ENCODE data around the gene ABCA7. TPM values are rescaled to one million over a fixed set of nuclear protein-coding genes. Genes with fewer than 3 reads are reported as not detected.

ABCA7 gene
- total RNA-seq, 2 donors from 2014 or later: 6.0 to 7.0 TPM

DNA sequence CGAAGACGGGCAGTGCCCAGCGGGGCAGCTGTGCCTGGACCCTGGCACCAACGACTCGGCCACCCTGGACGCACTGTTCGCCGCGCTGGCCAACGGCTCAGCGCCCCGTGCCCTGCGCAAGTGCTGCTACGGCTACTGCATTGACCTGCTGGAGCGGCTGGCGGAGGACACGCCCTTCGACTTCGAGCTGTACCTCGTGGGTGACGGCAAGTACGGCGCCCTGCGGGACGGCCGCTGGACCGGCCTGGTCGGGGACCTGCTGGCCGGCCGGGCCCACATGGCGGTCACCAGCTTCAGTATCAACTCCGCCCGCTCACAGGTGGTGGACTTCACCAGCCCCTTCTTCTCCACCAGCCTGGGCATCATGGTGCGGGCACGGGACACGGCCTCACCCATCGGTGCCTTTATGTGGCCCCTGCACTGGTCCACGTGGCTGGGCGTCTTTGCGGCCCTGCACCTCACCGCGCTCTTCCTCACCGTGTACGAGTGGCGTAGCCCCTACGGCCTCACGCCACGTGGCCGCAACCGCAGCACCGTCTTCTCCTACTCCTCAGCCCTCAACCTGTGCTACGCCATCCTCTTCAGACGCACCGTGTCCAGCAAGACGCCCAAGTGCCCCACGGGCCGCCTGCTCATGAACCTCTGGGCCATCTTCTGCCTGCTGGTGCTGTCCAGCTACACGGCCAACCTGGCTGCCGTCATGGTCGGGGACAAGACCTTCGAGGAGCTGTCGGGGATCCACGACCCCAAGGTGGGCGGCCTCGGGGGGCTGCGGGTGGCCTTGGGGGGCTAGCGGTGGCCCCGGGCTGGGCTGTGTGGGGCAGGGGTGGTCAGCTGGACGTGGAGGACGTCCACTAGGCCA lies 34.9 kb upstream of the ABCA7 start:
- no peaks in the 10 kb centered on the region for H3K9me3 ChIP-seq
- peaks cover 0 to 3% of the 10 kb centered on the region in 2 donors for H3K4me1 ChIP-seq (ENCODE audit: control insufficient read depth in 1 of 2, low read depth in 2 of 2)
- H3K4me3 ChIP-seq: no peak overlapping the region
- peaks cover 7% of the 10 kb centered on the region for H3K27me3 ChIP-seq (replicated peaks; ENCODE audit: insufficient read depth)
- ATAC-seq (ENCODE audit: insufficient number of reproducible peaks, low FRiP score, low read depth) (no peak), DNase-seq (ENCODE audit: low spot score) (no peak)
- TF ChIP-seq CTCF (IDR thresholded peaks at IDR 0.05): no peak
- H3K27ac ChIP-seq: no peak overlapping the region
- H3K36me3 ChIP-seq: peaks cover 5% of the 10 kb centered on the region

- Histone ChIP-seq H3K9me3 (no peaks in the 10 kb centered on the region), H3K36me3 (peaks cover 21% of the 10 kb centered on the region)
Measured at GRCh38 chr19:1006711-1007398, 33.1 kb upstream of the ABCA7 start.

DNA sequence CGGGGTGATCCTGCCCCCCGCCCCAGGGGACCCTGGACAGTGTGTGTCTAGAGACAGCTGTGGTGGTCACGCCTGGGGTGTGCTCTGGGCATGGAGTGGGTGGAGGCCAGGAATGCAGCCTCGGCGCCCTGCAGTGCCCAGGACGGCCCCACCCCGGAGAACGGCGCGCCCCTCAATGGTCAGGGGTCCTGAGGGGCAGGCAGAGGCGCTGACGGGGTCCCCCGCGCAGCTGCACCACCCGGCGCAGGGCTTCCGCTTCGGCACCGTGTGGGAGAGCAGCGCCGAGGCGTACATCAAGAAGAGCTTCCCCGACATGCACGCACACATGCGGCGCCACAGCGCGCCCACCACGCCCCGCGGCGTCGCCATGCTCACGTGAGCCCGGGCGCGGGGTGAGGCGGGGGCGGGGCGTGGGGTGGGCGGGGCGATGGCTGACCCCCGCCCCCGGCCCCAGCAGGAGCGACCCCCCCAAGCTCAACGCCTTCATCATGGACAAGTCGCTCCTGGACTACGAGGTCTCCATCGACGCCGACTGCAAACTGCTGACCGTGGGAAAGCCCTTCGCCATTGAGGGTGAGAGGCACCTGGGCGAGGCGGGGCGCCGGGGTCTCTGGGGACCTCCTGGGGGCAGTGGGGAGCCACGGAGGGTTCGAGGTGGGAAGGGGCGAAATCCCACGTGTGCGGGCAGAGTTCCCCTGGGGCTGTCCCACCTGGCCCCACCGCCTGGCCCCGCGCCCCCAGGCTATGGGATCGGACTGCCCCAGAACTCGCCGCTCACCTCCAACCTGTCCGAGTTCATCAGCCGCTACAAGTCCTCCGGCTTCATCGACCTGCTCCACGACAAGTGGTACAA lies 32.3 kb upstream of the ABCA7 start:
- Histone ChIP-seq H3K36me3 (peaks cover 28% of the 10 kb centered on the region), H3K27me3 (replicated peaks; ENCODE audit: insufficient read depth) (no peaks in the 10 kb centered on the region), H3K4me3 (no peak overlapping the region), H3K27ac (no peak overlapping the region), H3K4me1 (ENCODE audit: control insufficient read depth in 1 of 2, low read depth in 2 of 2) (no peaks in the 10 kb centered on the region), H3K9me3 (no peaks in the 10 kb centered on the region)
- ATAC-seq (ENCODE audit: insufficient number of reproducible peaks, low FRiP score, low read depth): no peak
- no peak for TF ChIP-seq CTCF (IDR thresholded peaks at IDR 0.05)
- no peak for DNase-seq (ENCODE audit: low spot score)

More at GRCh38 chr19:1006711-1007398, 33.1 kb upstream of the ABCA7 start:
- TF ChIP-seq CTCF (IDR thresholded peaks at IDR 0.05): no peak
- DNase-seq (ENCODE audit: low spot score) (no peak), ATAC-seq (ENCODE audit: insufficient number of reproducible peaks, low FRiP score, low read depth) (no peak)
- H3K4me3 ChIP-seq: no peak overlapping the region
- H3K4me1 ChIP-seq (ENCODE audit: control insufficient read depth in 1 of 2, low read depth in 2 of 2): no peaks in the 10 kb centered on the region
- no peaks in the 10 kb centered on the region for H3K27me3 ChIP-seq (replicated peaks; ENCODE audit: insufficient read depth)
- H3K27ac ChIP-seq: no peak overlapping the region

DNA sequence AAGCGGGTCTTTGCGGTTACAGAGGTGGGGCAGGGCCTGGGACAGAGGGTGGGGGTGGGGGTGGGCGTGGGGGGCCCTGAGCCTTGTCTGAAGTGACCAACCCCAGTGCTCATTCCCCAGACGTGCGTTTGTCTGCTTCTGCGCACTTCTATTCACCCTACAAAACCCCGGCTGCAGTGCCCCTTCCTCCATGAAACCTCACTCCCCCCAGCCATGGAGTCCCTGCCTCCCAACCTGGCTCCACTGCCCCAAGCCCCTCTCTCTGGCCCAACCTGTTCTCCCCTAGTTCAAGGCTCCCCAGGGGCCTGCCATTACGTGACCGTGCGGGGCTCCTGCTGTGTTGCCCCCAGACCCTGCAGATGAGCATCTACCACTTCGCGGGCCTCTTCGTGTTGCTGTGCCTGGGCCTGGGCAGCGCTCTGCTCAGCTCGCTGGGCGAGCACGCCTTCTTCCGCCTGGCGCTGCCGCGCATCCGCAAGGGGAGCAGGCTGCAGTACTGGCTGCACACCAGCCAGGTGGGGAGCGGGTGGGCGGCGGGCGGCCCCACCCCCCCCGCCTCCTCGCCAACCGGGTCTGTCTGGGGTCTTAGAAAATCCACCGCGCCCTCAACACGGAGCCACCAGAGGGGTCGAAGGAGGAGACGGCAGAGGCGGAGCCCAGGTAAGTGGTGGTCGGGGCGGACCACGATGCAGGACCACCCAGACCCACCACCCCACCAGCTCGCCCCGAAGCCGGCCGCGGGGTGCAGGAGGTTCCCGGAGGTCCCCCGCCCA lies 31.5 kb upstream of the ABCA7 start:
- no peak overlapping the region for H3K27ac ChIP-seq
- no peak for ATAC-seq (ENCODE audit: insufficient number of reproducible peaks, low FRiP score, low read depth)
- H3K27me3 ChIP-seq (replicated peaks; ENCODE audit: insufficient read depth): no peaks in the 10 kb centered on the region
- peaks cover 34% of the 10 kb centered on the region for H3K36me3 ChIP-seq
- H3K9me3 ChIP-seq: no peaks in the 10 kb centered on the region
- no peaks in the 10 kb centered on the region for H3K4me1 ChIP-seq (ENCODE audit: control insufficient read depth in 1 of 2, low read depth in 2 of 2)
- no peak for DNase-seq (ENCODE audit: low spot score)
- H3K4me3 ChIP-seq: no peak overlapping the region
- no peak for TF ChIP-seq CTCF (IDR thresholded peaks at IDR 0.05)
